Muscle layer of colon (tissue), 2 donors: ENCODE measurements around the gene GPR52.

Source experiments
- H3K27ac ChIP-seq: one replicate; pipeline ENCODE4 v1.7.0; 2013; ENCODE audit warnings: low read depth, mild to moderate bottlenecking, low read length, moderate library complexity
- H3K27me3 ChIP-seq, 2 donors: one replicate each; pipeline ENCODE4 v1.7.0; 2013; ENCODE audit warnings: low read length in 2 of 2, mild to moderate bottlenecking in 2 of 2; ENCODE audit not compliant: insufficient read depth in 2 of 2, control insufficient read depth in 1 of 2
- H3K36me3 ChIP-seq: one replicate; pipeline ENCODE4 v1.7.0; 2013; ENCODE audit warnings: mild to moderate bottlenecking, low read length; ENCODE audit not compliant: insufficient read depth
- H3K4me1 ChIP-seq: one replicate; pipeline ENCODE4 v1.7.0; 2013; ENCODE audit warnings: mild to moderate bottlenecking, low read length; ENCODE audit not compliant: insufficient read depth
- H3K4me3 ChIP-seq, 2 donors: one replicate each; pipeline ENCODE4 v1.7.0; 2013; ENCODE audit warnings: low read length in 2 of 2, low read depth in 1 of 2, mild to moderate bottlenecking in 1 of 2, moderate library complexity in 1 of 2
- H3K9ac ChIP-seq: one replicate; pipeline ENCODE4 v1.7.0; 2013; ENCODE audit warnings: low read length
- H3K9me3 ChIP-seq: one replicate; pipeline ENCODE4 v1.7.0; 2013; ENCODE audit warnings: mild to moderate bottlenecking, low read length
- donor health status: abdominal sarcoma.
- donor health status: Adenocarcinoma of cecum.

GPR52 gene

DNA sequence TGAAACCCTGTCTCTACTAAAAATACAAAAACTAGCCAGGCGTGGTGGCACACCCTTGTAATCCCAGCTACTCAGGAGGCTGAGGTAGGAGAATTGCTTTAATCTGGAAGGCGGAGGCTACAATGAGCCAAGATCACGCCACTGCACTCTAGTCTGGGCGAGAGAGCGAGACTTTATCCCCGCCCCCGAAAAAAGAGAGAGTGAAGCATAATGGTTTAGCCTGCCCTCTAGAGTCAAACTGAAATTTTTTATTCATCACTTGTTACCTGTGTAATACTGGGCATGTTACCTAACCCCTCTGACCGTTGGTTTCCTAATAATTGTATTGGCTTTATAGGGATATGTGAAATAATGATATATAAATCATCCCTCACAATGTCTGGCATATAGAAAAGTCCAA, 18.8 kb downstream of the GPR52 start:
- H3K9me3 ChIP-seq = no peaks in the 10 kb centered on the region
- no peak overlapping the region for H3K4me3 ChIP-seq
- H3K27me3 ChIP-seq = no peaks in the 10 kb centered on the region
- H3K27ac ChIP-seq = no peak overlapping the region
- no peak overlapping the region for H3K9ac ChIP-seq
- no peaks in the 10 kb centered on the region for H3K4me1 ChIP-seq
- H3K36me3 ChIP-seq = no peaks in the 10 kb centered on the region

DNA sequence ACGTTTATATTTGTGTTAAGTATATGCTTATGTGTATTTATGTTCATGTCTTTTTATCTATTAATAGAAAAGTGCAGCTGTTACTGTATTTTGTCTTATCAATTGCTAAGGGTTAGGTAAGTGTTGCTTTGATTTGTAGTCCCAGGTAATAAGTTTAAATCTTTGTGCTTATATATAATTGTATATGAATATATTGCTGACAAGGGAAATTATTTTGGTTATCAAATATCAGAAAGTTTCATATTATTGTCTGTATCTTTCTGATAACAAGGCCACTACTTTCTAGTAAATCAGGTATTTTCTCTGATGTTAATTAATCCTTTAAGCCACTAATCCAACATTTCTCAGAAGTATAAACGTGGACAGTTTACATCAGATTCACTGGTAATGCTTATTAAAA, 21.3 kb downstream of the GPR52 start:
- Histone ChIP-seq H3K27ac (no peak overlapping the region), H3K36me3 (no peaks in the 10 kb centered on the region), H3K9me3 (no peaks in the 10 kb centered on the region), H3K9ac (no peak overlapping the region), H3K27me3 (no peaks in the 10 kb centered on the region), H3K4me3 (no peak overlapping the region), H3K4me1 (no peaks in the 10 kb centered on the region)

DNA sequence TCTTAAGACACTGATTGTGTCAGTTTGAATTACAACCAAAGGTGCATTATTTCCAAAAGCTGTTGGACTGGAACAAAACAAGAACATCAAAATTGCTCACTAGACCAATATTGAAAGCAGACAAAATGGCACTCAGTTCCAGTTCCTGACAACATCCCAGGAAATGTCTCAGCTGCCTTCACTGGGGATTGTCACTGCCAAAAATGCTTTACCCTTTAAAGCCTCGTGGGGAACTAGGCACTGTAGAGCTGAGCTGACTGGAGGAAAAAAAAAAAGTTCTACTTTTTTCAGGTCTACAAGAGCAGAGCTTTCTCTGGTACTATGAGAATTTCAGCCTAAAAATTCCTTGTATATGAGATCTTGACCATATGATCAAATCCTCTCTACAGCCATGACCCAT, 21.9 kb downstream of the GPR52 start:
- H3K27me3 ChIP-seq = no peaks in the 10 kb centered on the region
- H3K4me1 ChIP-seq = no peaks in the 10 kb centered on the region
- no peaks in the 10 kb centered on the region for H3K9me3 ChIP-seq
- no peak overlapping the region for H3K4me3 ChIP-seq
- H3K9ac ChIP-seq = no peak overlapping the region
- H3K27ac ChIP-seq = no peak overlapping the region
- no peaks in the 10 kb centered on the region for H3K36me3 ChIP-seq

GRCh38 chr1:174479281-174479680, 31.5 kb downstream of the GPR52 start:
- H3K27ac ChIP-seq = no peak overlapping the region
- no peaks in the 10 kb centered on the region for H3K27me3 ChIP-seq
- no peaks in the 10 kb centered on the region for H3K36me3 ChIP-seq
- no peaks in the 10 kb centered on the region for H3K4me1 ChIP-seq
- H3K4me3 ChIP-seq = no peak overlapping the region
- no peaks in the 10 kb centered on the region for H3K9me3 ChIP-seq
- H3K9ac ChIP-seq = no peak overlapping the region

- Histone ChIP-seq H3K27ac (no peak overlapping the region), H3K9me3 (no peaks in the 10 kb centered on the region), H3K4me3 (no peak overlapping the region), H3K27me3 (no peaks in the 10 kb centered on the region), H3K4me1 (no peaks in the 10 kb centered on the region), H3K36me3 (no peaks in the 10 kb centered on the region), H3K9ac (no peak overlapping the region)
These were observed 32.6 kb downstream of the GPR52 start for GRCh38 chr1:174480324-174480723.

DNA sequence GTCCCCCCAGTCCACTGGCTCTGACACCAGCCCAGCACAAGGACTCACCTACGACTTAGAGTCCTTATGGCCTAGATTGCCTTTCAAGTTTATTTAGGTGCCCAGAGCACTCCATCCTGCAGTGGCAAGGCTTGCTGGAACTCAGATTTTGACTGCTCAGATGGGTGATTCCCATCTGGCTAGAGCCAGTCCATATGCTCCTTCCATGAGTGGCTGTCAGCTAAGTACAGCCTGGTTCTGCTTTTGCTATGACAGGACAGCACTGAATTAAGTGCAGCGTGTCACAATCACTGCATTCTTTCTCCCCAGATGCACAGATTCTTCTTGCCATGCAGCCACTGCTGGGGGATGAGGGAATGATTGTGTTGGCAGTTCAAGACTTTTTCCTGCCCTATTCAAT, 43.8 kb downstream of the GPR52 start:
- H3K9me3 ChIP-seq = no peaks in the 10 kb centered on the region
- H3K27ac ChIP-seq = no peak overlapping the region
- no peak overlapping the region for H3K9ac ChIP-seq
- H3K36me3 ChIP-seq = no peaks in the 10 kb centered on the region
- no peak overlapping the region for H3K4me3 ChIP-seq
- no peaks in the 10 kb centered on the region for H3K27me3 ChIP-seq
- H3K4me1 ChIP-seq = no peaks in the 10 kb centered on the region

DNA sequence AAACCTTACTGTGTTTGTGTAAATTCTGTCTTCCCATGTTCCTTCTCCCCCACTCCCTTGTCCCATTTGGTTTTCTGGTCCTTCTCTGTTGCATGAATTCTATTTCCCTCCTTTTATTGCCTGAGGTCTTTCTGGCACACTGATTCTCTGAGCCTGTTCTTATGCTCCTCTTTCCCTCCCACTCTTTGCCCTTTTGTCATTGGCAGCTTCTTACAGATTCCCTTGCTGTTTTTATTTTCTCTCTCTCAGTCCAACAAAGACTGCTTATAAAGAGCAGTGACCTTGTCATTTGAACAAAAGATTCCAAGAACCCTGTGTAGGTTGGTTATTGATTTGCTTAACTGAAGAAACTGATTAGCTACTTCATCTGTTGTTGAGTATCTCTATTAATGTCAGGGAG, 49.7 kb downstream of the GPR52 start:
- Histone ChIP-seq H3K4me3 (no peak overlapping the region), H3K9me3 (no peaks in the 10 kb centered on the region), H3K4me1 (no peaks in the 10 kb centered on the region), H3K9ac (no peak overlapping the region), H3K27ac (no peak overlapping the region), H3K27me3 (no peaks in the 10 kb centered on the region), H3K36me3 (no peaks in the 10 kb centered on the region)
